Sigmoid colon (tissue), 7 donors: ENCODE results near the gene MIER3. TPM values are rescaled to one million over a fixed set of nuclear protein-coding genes. Genes with fewer than 3 reads are reported as not detected.

Experiments used
- DNase-seq: peaks from one replicate; pipeline ENCODE4 v3.0.0-alpha.2; 2019
- H3K27ac ChIP-seq, 4 donors: fragments of 200-600 bp; sonication (generic); one replicate each; pipeline ENCODE4 v1.5.1; 2016 to 2019; ENCODE audit warnings: mild to moderate bottlenecking in 1 of 4
- H3K27me3 ChIP-seq, 3 donors: fragments of 200-600 bp; sonication (generic); one replicate each; pipeline ENCODE4 v1.5.1; 2019; ENCODE audit warnings: mild to moderate bottlenecking in 1 of 3
- H3K36me3 ChIP-seq, 4 donors: fragments of 200-600 bp; sonication (generic); one replicate each; pipeline ENCODE4 v1.5.1; 2016 to 2019
- H3K4me1 ChIP-seq, 4 donors: fragments of 200-600 bp; sonication (generic); one replicate each; pipeline ENCODE4 v1.5.1; 2017 to 2019
- H3K4me3 ChIP-seq, 4 donors: fragments of 200-600 bp; sonication (generic); one replicate each; pipeline ENCODE4 v1.5.1; 2017 to 2019; ENCODE audit warnings: mild to moderate bottlenecking in 2 of 4, moderate library complexity in 1 of 4
- H3K9me3 ChIP-seq, 4 donors: fragments of 200-600 bp in 3 of 4; sonication (generic) in 3 of 4; one replicate each; pipeline versions ENCODE4 v1.5.1 to v1.6.1; 2013 to 2019
- EP300 ChIP-seq, 4 donors: sonication (generic); formaldehyde crosslinking; IDR thresholded peaks; one replicate each; pipeline ENCODE4 v1.6.1; 2017; ENCODE audit warnings: antibody characterized with exemption in 4 of 4
- POLR2A ChIP-seq, 2 donors: fragments of 450-650 bp; IDR thresholded peaks; one replicate each; pipeline ENCODE4 v1.6.1; 2016; ENCODE audit warnings: antibody characterized with exemption in 2 of 2, mild to moderate bottlenecking in 2 of 2, moderate library complexity in 2 of 2
- POLR2AphosphoS5 ChIP-seq, 4 donors: sonication (generic); formaldehyde crosslinking; IDR thresholded peaks; one replicate each; pipeline ENCODE4 v1.6.1; 2017; ENCODE audit warnings: antibody characterized with exemption in 4 of 4
- WGBS, 2 donors: extraction: QIAGEN DNeasy Blood & Tissue Kit; methylation state at CpG; one replicate each; pipeline ENCODE4 v1.1.7; 2013; 5-methylcytosine and 5-hydroxymethylcytosine counted together
- intact Hi-C: fragments of 100-400 bp; cut with DNase I; formaldehyde crosslinking; loops from one replicate; pipeline ENCODE4 v1.15.1; 2023
- polyA plus RNA-seq, 3 donors: library from polyadenylated mRNA; stranded (reverse); fragments of 200-250 nt; gene quantifications; one replicate each; pipeline ENCODE4 v1.2.3, GENCODE V29; 2013
- total RNA-seq, 4 donors: library from RNA; depleted of rRNA; stranded (reverse); fragments of >200 nt; gene quantifications; one replicate each; pipeline ENCODE4 v1.1.0, GENCODE V29; 2016
- TF ChIP-seq, protein P1 (sequence below), 4 experiments: fragments of 450-650 bp in 3 of 4; fragments of 200-600 bp in 1 of 4; IDR thresholded peaks; one replicate each; pipeline ENCODE4 v1.5.1; 2016 to 2019; ENCODE audit warnings: antibody characterized with exemption in 4 of 4, mild to moderate bottlenecking in 3 of 4, moderate library complexity in 2 of 4
- donor health status: healthy with polysubstance abuse.
- donor health status: Bipolar disorder and iron deficiency.
- donor health status: healthy.

The MIER3 gene
- total RNA-seq (10 to 100 TPM; 12.5 to 46.4 (median 21.7) TPM), polyA plus RNA-seq (10 to 100 TPM; 20.4 to 68.9 (median 39.0) TPM)

DNA sequence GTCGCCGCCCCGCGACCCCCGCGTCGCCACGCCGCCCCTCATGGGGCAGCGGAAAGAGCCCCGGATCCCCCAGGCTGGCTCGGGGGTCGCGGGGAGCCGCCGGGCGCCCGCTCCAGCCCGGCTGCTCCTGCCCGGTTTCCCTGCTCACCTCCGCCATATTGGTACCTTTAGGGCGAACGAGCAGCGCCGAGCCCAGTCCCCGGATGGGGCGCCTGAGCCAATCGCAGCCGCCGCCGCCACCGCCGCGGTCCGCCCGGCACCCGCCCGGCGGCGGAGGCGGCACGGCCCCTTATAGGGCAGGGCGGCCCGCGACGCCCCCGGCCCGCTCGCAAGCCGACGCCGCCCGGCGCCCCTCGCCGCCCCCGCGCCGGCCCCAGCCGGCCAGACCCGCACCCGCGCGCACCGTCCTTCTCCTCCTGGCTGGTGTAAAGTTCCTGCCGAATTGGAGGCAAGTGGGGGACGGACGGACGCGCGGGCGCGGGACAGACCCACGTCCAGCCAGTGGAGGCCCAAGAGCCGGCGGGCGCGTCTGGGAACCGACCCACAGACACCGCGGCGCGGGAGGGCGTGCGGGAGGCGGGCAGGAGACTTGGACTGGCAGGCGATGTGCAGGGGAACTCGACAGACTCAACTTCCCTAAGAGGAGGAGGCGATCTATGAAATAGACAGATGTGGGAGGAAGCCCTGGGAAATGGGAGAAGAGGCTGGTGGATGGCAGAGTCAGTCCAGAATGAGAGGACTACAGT is at the start of gene MIER3:
Gene MIER3 (minus strand): TSS at position 178 of the 746 bp plus-strand sequence. CDS start 21 bp downstream, at position 157.
- peak within 1 kb of the TSS; percentile 70 to 95 (median 93) for H3K4me3 ChIP-seq
- H3K9me3 ChIP-seq = no peaks in the 10 kb centered on the region
- H3K4me1 ChIP-seq = peaks cover 0 to 21% (median 16%) of the 10 kb centered on the region in 4 donors
- intact Hi-C loops = loop anchor here (1.0 to 5.0 kb wide), 4 partner anchors 42 to 269 kb away; partner anchors contain the start of gene MAP3K1
- TF ChIP-seq, protein P1, sequence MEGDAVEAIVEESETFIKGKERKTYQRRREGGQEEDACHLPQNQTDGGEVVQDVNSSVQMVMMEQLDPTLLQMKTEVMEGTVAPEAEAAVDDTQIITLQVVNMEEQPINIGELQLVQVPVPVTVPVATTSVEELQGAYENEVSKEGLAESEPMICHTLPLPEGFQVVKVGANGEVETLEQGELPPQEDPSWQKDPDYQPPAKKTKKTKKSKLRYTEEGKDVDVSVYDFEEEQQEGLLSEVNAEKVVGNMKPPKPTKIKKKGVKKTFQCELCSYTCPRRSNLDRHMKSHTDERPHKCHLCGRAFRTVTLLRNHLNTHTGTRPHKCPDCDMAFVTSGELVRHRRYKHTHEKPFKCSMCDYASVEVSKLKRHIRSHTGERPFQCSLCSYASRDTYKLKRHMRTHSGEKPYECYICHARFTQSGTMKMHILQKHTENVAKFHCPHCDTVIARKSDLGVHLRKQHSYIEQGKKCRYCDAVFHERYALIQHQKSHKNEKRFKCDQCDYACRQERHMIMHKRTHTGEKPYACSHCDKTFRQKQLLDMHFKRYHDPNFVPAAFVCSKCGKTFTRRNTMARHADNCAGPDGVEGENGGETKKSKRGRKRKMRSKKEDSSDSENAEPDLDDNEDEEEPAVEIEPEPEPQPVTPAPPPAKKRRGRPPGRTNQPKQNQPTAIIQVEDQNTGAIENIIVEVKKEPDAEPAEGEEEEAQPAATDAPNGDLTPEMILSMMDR (IDR thresholded peaks at IDR 0.05) = no peak
- TF ChIP-seq EP300 (IDR thresholded peaks at IDR 0.05) = no peak
- TF ChIP-seq POLR2A (IDR thresholded peaks at IDR 0.05) = no peak
- peak in 2 of 4 donors; percentile 17 to 47 for TF ChIP-seq POLR2AphosphoS5 (IDR thresholded peaks at IDR 0.05)
- no peaks in the 10 kb centered on the region for H3K36me3 ChIP-seq
- WGBS, 2 donors = 0 to 1% methylated on average over 89 of the region's 89 CpGs
- peak; percentile 88 for DNase-seq
- no peaks in the 10 kb centered on the region for H3K27me3 ChIP-seq
- H3K27ac ChIP-seq = peak within 1 kb of the TSS; percentile 87 to 95 (median 92)

- Histone ChIP-seq H3K4me3 (no peak overlapping the region), H3K9me3 (no peaks in the 10 kb centered on the region), H3K36me3 (no peaks in the 10 kb centered on the region), H3K4me1 (no peaks in the 10 kb centered on the region), H3K27me3 (no peaks in the 10 kb centered on the region), H3K27ac (no peak overlapping the region)
- intact Hi-C loops = no loop called here
- no peak for DNase-seq
- TF ChIP-seq, protein P1 (IDR thresholded peaks at IDR 0.05) = no peak
- TF ChIP-seq POLR2A (IDR thresholded peaks at IDR 0.05) = no peak
- TF ChIP-seq POLR2AphosphoS5 (IDR thresholded peaks at IDR 0.05) = no peak
- TF ChIP-seq EP300 (IDR thresholded peaks at IDR 0.05) = no peak
- 13 to 57% methylated on average over 1 of the region's 1 CpG for WGBS, 2 donors
These were observed 43.7 kb upstream of the MIER3 start for GRCh38 chr5:56995596-56995995.

DNA sequence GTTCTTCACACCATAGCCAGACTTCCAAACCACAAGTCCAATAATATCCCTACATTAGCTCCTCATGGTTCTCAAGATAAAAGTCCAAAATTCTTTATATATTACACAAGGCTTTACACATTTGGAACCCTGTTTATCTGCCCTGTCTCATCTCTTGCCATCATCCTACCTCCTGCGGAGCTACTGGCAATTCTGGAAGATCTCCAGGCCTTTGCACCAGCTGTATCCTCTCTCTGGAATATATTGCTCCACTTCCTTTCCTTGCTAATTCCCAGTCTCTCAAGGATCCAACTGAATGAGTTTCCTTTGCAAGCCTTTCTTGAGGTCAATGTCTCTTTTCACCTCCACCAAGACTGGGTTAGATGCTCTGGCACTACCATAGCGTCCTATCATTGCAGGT is 41.3 kb upstream of the MIER3 start:
- Histone ChIP-seq H3K4me3 (no peak overlapping the region), H3K4me1 (no peaks in the 10 kb centered on the region), H3K9me3 (no peaks in the 10 kb centered on the region), H3K27ac (no peak overlapping the region), H3K36me3 (no peaks in the 10 kb centered on the region), H3K27me3 (no peaks in the 10 kb centered on the region)
- TF ChIP-seq, protein P1 (IDR thresholded peaks at IDR 0.05) = no peak
- no peak for TF ChIP-seq EP300 (IDR thresholded peaks at IDR 0.05)
- TF ChIP-seq POLR2A (IDR thresholded peaks at IDR 0.05) = no peak
- no peak for TF ChIP-seq POLR2AphosphoS5 (IDR thresholded peaks at IDR 0.05)
- intact Hi-C loops = no loop called here
- WGBS, 2 donors = 86 to 89% methylated on average over 2 of the region's 2 CpGs
- no peak for DNase-seq

- H3K9me3 ChIP-seq = no peaks in the 10 kb centered on the region
- DNase-seq = no peak
- 67 to 76% methylated on average over 2 of the region's 2 CpGs for WGBS, 2 donors
These were observed 37.8 kb upstream of the MIER3 start for GRCh38 chr5:56989676-56990075.

More at GRCh38 chr5:56989676-56990075, 37.8 kb upstream of the MIER3 start:
- TF ChIP-seq POLR2AphosphoS5 (IDR thresholded peaks at IDR 0.05) (no peak), EP300 (IDR thresholded peaks at IDR 0.05) (no peak), POLR2A (IDR thresholded peaks at IDR 0.05) (no peak)
- TF ChIP-seq, protein P1 (IDR thresholded peaks at IDR 0.05) = no peak
- no peaks in the 10 kb centered on the region for H3K27me3 ChIP-seq
- no peak overlapping the region for H3K4me3 ChIP-seq
- intact Hi-C loops = no loop called here
- no peaks in the 10 kb centered on the region for H3K4me1 ChIP-seq
- no peak overlapping the region for H3K27ac ChIP-seq
- H3K36me3 ChIP-seq = no peaks in the 10 kb centered on the region
